CD1c-positive myeloid dendritic cell (primary cell): ENCODE results near the gene IGF1R.

Experiments used
- DNase-seq: peaks from one replicate; pipeline ENCODE4 v3.0.0-alpha.2; 2016; ENCODE audit errors: extremely low spot score

Gene IGF1R

GRCh38 chr15:98671060-98672008, 23.0 kb downstream of the IGF1R start:
- DNase-seq, result no peak

DNA sequence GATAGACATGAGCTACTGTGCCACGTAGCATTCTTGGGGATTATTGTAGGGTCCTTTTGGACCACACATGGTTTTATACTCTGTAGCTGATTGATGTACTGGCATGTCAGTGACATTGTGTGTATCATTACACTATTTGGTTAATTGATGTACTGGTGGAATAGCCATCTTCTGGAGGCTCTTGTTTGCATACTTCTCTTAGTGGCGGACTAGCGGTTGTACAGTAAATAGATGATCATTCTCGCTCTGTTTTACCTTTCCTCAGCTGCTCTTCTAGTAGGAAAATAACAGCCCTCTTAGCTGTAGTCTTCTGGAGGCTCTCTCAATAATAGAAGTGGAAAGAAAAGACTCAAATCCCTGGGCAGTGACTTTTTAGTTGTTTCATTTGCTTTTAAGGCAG, 24.8 kb downstream of the IGF1R start:
- no peak for DNase-seq

GRCh38 chr15:98674336-98674735, 26.0 kb downstream of the IGF1R start:
- no peak for DNase-seq

GRCh38 chr15:98676586-98677270, 28.4 kb downstream of the IGF1R start:
- DNase-seq, result no peak

DNA sequence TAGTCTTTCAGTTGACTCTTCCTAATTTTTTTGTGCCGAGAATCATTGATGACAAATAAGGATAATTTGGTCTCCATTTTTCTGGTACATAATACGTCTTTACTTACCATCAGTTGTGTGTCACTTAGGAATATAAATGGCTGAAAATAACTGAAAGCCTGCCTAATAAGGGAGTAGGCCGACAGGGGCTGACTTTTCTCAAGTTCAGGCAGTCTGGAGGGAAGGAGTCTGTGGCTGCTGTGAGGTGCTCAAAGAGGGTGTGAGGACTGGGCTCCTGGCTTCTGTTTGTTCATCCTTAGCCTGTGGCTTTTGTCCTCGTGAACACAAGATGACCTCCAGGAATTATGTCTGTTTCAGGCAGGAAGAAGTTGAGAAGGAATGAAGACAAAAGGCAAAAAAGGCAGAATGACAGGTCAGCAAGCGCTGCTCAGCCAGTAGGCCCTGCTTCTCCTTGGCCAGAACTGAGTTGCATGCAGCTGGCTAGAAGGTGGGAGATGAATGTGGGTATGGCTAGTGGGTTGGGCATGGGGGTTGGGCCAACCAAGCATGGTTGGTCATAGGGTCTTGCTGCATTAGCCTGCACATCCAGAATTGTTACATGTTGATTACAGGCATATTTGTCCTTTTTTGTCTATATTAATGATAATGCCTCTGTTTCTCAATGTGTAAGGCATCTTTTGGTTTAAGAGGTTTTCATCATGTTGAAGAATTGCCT, 29.2 kb downstream of the IGF1R start:
- DNase-seq, result no peak

- DNase-seq, result no peak
These were observed 30.1 kb downstream of the IGF1R start for GRCh38 chr15:98678484-98678883.

DNA sequence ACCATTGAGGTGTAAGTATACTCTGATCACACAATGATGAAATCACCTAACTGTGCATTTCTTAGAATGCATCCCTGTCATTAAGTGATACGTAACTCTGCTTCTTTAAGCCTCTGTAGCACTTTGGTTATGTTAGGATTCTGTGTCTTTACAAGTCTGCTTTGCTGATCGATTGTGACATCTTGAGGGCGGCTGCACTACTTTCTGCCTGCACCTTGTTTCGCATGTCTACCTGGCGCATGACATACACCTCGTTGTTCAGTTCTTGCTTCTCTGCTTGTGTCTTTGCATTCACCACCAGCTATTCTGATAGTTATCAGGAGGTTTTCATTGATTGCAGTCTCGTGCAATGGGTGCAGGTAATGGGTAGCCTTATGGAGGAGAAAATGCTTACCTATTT, 32.7 kb downstream of the IGF1R start:
- no peak for DNase-seq

GRCh38 chr15:98682992-98683701, 34.8 kb downstream of the IGF1R start:
- no peak for DNase-seq

DNA sequence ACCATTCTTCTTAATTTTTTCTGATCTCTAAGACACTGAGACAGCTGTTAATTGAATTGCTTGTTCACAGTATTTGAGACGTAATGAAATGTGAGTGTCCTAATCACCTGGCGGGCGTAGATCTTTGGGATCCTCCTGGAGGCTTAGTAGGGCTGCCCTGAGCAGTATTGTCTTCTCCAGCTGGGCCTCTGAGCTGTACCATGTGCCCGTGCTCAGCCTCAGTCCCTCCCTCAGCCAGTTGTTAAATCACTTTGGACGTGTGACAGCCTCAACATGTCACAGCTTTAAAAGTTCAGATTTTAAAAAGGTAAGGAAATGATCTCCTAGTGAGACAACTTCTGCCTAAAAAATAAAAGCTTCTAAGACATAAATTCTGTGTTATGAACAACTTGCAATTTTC, 35.5 kb downstream of the IGF1R start:
- no peak for DNase-seq

DNA sequence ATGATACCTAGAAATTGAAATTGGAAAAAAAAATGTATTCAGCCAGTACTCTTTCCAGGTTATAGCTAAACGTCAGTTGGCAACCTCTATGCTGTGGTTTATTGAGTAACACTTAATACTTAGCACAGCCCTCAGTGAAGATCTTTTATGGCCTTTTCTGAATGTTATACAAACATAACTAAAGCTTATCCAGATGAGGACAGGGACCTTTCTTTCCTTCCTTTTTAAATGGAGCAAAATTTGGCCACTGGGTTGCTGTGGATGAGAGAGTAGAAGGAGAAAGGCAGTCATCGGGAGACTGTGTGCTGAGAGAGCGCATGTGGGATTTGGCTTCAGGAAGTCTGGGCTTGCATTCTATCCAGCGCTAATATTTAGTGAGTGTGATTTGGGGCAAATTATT, 36.1 kb downstream of the IGF1R start:
- no peak for DNase-seq

- no peak for DNase-seq
These were observed 36.7 kb downstream of the IGF1R start for GRCh38 chr15:98684995-98685525.

- no peak for DNase-seq
These were observed 38.6 kb downstream of the IGF1R start for GRCh38 chr15:98686983-98687382.

DNA sequence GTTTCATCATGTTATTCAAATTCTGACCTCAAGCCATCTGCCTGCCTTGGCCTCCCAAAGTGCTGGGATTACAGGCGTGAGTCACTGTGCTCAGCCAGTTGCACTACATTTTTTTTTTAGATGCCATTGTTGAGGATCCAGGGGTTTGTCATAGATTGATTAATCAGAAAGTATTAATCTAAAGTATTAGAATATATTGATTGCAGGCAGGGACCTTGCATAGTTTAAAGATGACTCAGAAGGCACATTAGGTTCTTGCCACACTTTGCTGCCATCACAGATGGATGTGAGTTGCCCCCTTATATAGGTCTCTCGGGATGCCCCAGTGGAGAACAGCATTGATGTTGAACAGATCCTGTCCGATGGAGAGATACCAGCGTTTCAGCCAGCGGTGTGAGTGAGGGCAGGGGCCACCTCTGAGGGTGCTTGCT, 41.1 kb downstream of the IGF1R start:
- DNase-seq, result no peak

- DNase-seq, result no peak
These were observed 42.1 kb downstream of the IGF1R start for GRCh38 chr15:98690272-98690950.

DNA sequence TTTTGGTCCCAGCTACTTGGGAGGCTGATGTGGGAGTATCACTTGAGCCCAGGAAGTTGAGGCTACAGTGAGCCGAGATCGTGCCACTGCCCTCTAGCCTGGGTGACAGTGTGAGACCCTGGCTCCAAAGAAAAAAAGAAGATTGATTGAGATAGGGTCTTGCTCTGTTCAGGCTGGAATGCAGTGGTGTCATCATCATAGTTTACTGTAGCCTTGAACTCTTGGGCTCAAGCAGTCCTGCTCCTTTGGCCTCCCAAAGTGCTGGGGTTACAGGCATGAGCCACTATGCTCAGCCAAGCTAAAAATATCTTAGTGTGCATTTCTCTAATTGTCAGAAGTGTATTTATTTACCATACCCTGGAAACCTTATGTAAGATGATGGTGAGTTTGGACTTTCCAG, 43.9 kb downstream of the IGF1R start:
- DNase-seq, result no peak

GRCh38 chr15:98694161-98694560, 45.8 kb downstream of the IGF1R start:
- no peak for DNase-seq

DNA sequence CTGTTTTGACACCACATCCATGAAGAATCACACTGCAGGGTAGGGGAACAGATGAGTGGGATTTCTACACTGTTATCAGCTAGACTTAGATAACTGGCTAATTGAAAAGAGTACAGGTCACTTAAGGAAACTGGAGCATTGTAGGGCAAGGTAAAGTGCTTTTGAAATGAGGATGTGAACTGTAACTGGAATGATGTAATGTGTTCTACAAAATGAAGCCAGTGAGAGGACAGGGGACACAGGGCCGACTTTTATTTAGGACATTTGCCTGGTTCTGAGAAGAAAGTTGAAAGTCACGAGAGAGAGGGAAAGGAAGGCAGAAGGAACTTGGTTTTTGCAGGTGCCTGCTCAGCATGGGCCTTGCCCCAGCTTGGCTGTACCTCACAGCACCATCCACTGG, 50.5 kb downstream of the IGF1R start:
- no peak for DNase-seq

DNA sequence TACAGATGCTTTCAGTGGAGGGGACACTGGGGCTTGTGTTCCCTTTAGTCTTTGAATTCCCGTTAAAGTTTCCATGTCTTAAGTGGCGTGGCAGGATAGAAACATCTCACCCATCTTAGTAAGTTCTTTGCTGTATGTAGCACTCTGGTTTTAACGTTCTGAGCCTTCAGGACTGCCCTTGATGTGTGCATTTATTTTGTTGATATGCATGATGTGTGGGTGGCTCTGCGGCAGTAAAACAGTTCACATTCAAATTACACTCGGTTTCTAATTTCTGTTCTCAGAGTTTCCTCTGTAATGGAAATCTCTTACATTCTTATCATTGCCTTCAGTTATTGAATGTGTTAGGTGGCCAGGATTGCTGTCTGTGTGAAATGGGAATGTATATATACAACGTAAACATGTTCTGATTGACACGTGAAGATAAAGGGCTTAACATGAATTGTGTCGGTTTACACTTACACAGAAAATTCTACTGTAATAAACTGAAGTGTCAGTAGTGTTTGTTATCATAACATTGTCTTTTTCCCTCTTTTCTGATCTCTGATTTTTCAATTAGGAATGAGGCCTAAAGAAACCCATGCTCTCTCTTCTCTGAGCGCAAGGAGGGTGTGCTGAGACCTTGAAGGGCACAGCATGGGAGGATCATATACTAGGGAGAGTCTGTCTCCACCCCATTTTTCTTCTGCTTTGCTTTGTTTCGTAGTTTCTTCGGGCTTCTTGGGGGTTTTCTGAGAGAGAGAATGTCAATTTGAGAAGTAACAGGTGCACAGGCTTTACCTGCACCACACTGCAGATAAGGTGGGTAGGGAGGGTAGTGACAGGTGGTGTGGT, 51.5 kb downstream of the IGF1R start:
- DNase-seq, result no peak

GRCh38 chr15:98700519-98700918, 52.2 kb downstream of the IGF1R start:
- DNase-seq, result no peak

- DNase-seq, result no peak
These were observed 54.9 kb downstream of the IGF1R start for GRCh38 chr15:98703126-98703685.
